GM18499 (cell line): ENCODE measurements around the gene DCT.
"Not testable (repeated sequence)": the region's sequence is repeated elsewhere in the genome, so short reads cannot be mapped to it uniquely, and the experiment has no call there.

Experiments used
- ATAC-seq: cut with Tn5 transposase; IDR thresholded peaks from one replicate; pipeline ENCODE4 v1.9.1; 2021; ENCODE audit warnings: moderate number of reproducible peaks; ENCODE audit not compliant: insufficient read depth, unreplicated experiment

The DCT gene

GRCh38 chr13:94479616-94480015 lies at the start of gene DCT:
Gene DCT, minus strand, starts transcription at chr13:94479682. Its CDS starts 427 bp downstream, at chr13:94479255.
- no peak for ATAC-seq

DNA sequence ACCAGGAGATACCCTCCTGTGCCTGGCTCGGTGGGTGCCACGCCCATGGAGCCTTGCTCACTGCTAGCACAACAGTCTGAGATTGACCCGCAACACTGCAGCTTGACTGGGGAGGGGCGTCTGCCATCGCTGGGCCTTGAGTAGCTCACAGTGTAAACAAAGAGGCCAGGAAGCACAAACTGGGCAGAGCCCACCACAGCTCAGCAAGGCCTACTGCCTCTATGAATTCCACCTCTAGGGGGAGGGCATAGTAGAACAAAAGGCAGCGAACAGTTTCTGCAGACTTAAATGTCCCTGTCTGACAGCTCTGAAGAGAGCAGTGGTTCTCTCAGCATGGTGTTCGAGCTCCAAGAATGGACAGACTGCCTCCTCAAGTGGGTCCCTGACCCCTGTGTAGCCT lies 47.5 kb upstream of the DCT start:
- not testable (repeated sequence) for ATAC-seq

GRCh38 chr13:94525781-94526180 lies 46.3 kb upstream of the DCT start:
- ATAC-seq = no peak

GRCh38 chr13:94524407-94524806 lies 44.9 kb upstream of the DCT start:
- ATAC-seq = no peak

DNA sequence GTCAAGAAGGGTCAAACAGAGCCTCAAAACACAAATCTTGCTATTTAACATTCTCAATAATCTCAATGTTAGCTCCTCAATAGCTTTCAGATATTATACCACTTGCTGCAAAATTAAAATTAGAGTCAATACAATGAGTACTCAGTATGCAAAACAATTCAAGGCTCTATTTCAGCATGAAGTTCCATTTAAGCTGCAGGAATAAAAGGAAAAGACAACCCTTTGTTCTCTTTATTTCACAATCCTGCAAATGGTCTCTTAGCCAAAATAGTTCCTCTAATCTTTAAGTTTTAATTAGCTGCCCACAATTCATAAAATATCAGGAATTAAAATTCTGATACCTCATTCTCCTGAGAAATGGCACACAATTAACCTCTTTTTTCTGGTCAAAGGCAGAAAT lies 40.5 kb upstream of the DCT start:
- no peak for ATAC-seq

- ATAC-seq = no peak
These were observed 37.0 kb upstream of the DCT start for GRCh38 chr13:94516456-94516855.

DNA sequence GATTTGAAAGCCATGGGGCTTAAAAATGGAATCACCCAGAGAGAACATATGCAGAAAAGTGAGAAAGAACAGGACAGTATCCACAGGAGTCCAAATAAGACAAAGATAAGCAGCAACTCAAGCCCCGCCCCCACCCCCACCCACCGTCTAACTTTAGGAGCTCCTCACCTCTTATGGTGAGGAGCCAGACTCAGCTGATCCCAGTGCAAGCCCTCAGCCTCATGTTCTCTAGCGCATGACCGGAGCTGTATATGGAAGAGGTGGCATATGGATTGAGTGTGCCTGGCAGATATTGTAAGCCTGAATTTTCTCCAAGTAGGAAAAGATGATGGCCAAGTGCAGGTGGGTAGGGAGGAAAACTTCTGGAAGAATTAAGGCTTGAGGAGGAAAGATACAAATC lies 36.4 kb upstream of the DCT start:
- no peak for ATAC-seq

- ATAC-seq = no peak
These were observed 35.9 kb upstream of the DCT start for GRCh38 chr13:94515374-94515773.

DNA sequence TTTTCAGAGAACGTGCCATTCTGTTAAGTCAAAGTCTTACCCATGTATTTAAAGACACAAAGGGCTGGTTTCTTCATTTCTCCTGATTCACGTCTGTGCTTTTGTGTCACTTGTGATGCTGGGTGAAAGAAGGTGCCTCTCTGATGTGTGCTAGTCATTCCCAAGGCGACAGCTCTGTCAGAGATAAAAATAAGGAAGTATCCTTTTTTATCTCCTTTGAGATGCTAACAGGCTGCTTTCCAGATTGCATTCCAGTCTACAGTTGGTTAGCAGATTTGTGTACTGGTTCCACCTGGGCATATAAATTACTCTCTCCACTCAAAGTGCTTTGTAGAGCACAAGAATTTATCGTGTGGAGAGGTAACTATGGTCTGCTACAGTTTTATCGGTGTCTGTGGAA lies 33.5 kb upstream of the DCT start:
- no peak for ATAC-seq

- ATAC-seq = no peak
These were observed 26.2 kb upstream of the DCT start for GRCh38 chr13:94505730-94506129.

DNA sequence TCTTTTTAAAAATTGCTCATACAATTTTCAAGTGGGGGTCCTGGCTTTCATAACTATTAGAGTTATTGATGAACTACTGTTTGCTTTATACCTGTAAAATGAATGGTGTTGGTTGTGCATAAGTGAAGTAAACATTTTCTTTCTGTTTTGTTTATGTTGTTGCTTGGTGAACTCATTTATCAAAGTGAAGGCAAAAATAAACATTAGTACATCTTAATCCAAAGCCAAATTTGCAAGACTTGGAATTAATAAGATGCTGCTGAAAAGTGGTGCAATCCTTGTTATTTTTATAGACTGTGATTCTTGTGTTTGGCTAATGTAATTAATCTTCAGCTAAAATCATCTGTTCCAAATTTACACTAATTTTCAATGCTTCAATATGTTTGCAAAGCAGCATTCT lies 24.4 kb upstream of the DCT start:
- no peak for ATAC-seq

DNA sequence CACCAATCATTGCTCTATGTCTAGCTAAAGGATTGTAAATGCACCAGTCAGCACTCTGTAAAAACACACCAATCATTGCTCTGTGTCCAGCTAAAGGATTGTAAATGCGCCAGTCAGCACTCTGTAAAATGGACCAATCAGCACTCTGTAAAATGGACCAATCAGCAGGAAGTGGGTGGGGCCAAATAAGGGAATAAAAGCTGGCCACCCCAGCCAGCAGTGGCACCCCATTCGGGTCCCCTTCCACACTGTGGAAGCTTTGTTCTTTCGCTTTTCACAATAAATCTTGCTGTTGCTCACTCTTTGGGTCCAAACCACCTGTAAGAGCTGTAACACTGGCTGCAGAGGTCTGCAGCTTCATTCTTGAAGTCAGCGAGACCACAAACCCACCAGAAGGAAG lies 19.3 kb upstream of the DCT start:
- not testable (repeated sequence) for ATAC-seq

DNA sequence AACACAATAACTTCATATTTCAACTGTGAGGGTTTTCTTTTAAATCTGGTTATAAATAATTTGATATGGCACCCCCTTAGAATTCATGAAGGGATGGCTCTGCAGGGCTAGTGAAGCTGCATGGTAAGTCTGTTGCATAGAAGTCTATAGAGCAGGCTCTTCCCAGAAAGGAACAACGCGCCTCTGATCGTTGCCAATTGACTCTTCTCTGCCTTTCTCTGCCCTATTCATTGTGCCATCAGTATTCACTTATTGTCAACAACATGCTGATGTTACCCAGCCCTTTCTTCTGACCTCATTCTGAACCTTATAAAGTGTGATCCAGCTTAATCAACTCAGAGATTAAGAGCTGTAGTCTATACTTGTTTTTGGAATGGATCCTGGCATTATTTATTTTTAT lies 16.3 kb upstream of the DCT start:
- ATAC-seq = no peak

- ATAC-seq = no peak
These were observed 14.5 kb upstream of the DCT start for GRCh38 chr13:94494026-94494425.

GRCh38 chr13:94487043-94487442 lies 7.6 kb upstream of the DCT start:
- no peak for ATAC-seq

GRCh38 chr13:94483970-94484369 lies 4.5 kb upstream of the DCT start:
- ATAC-seq = no peak

- ATAC-seq = no peak
These were observed 2.5 kb upstream of the DCT start for GRCh38 chr13:94481941-94482340.

- ATAC-seq = no peak
These were observed 1.2 kb upstream of the DCT start for GRCh38 chr13:94480672-94481145.

- ATAC-seq = no peak
These were observed 569 bp downstream of the DCT start for GRCh38 chr13:94478913-94479312.

DNA sequence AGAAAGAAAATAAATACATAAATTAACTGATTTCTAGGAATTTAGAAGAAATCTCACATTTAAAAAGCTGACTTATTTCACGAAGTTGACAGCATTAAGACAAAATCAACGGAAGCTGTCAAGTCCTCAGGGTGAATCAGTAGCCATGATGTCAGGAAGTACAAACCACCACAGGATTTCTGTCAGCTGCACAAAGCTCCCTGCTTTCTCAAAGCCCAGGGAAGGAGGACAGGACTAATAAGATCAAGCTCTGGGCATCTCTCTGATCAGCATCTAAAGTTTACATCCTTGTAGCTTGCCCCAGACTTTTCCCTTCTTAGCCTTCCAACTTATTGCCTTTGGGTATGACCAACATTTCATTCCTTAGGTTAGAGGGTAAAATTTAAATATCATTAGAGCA lies 9.4 kb downstream of the DCT start:
- no peak for ATAC-seq

- no peak for ATAC-seq
These were observed 14.7 kb downstream of the DCT start for GRCh38 chr13:94464771-94465170.

GRCh38 chr13:94462670-94463069 lies 16.8 kb downstream of the DCT start:
- ATAC-seq = no peak

- ATAC-seq = no peak
These were observed 20.4 kb downstream of the DCT start for GRCh38 chr13:94459116-94459515.
